ENCODE data around the gene TLR5. TPM values are rescaled to one million over a fixed set of nuclear protein-coding genes. Genes with fewer than 3 reads are reported as not detected.

The TLR5 gene, protein sequence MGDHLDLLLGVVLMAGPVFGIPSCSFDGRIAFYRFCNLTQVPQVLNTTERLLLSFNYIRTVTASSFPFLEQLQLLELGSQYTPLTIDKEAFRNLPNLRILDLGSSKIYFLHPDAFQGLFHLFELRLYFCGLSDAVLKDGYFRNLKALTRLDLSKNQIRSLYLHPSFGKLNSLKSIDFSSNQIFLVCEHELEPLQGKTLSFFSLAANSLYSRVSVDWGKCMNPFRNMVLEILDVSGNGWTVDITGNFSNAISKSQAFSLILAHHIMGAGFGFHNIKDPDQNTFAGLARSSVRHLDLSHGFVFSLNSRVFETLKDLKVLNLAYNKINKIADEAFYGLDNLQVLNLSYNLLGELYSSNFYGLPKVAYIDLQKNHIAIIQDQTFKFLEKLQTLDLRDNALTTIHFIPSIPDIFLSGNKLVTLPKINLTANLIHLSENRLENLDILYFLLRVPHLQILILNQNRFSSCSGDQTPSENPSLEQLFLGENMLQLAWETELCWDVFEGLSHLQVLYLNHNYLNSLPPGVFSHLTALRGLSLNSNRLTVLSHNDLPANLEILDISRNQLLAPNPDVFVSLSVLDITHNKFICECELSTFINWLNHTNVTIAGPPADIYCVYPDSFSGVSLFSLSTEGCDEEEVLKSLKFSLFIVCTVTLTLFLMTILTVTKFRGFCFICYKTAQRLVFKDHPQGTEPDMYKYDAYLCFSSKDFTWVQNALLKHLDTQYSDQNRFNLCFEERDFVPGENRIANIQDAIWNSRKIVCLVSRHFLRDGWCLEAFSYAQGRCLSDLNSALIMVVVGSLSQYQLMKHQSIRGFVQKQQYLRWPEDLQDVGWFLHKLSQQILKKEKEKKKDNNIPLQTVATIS
- polyA plus RNA-seq (2013): 0.31 and 0.34 TPM in 2 replicates

- peaks cover 3% of the 10 kb centered on the region for H3K79me1 ChIP-seq (ENCODE audit: low read length)
Measured at GRCh38 chr1:223142795-223143536, at the start of gene TLR5. TLR5 (minus strand) TSS chr1:223143248; CDS start chr1:223113031, 30,217 bp downstream.

DNA sequence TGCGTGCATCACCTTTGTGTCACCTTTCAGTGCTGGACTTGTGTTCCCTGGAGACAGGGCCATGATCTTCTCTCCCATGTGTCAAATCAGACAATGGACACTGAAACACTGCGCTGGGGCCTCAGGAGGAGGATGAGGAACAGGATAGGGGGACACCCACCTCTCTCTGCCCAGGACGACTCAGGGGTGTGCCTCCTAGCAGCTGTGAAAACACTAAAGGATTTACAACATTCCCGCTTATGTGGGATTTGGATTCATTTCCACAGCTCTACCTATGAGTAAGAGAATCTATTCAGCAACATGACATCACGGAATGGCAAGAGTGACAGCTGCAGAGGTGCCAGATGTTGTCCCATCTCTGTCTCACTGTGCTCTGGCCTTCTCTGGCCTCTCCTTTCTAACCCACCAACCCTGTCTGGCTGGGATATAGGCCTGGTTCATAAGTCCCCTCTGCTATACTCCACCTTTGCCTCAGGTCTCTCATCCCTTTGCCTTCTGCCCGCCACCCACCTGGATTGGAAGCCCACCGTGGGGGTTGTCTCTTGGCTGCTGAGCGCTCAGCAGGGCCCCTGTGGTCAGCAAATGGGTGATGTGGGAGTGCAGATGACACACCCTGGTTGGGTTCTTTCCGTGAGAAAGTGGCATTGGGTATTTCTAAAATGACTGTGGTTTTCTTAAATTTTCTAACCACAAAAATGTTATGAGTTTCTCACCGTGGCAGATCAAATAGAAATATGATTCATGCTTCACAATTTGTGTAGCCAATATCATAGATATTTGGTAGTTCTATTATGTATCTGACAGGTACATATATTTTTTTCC, 47.1 kb upstream of the TLR5 start:
- H2AK5ac ChIP-seq (ENCODE audit: low read length): no peak overlapping the region
- no peaks in the 10 kb centered on the region for H3K79me2 ChIP-seq (ENCODE audit: control insufficient read depth, insufficient read depth, low read length, poor library complexity)
- no peak overlapping the region for H2BK120ac ChIP-seq (ENCODE audit: insufficient read depth, low read length, poor library complexity)
- H3K36me3 ChIP-seq (ENCODE audit: control insufficient read depth in 1 of 2, insufficient read depth in 2 of 2, low read length in 2 of 2): no peaks in the 10 kb centered on the region
- no peak overlapping the region for H2BK5ac ChIP-seq (ENCODE audit: low read depth, low read length, poor library complexity)
- no peak overlapping the region for H4K12ac ChIP-seq (ENCODE audit: low read depth, low read length)
- no peak overlapping the region for H3K4me2 ChIP-seq (ENCODE audit: low read length)
- no peak overlapping the region for H2BK12ac ChIP-seq (ENCODE audit: low read length)
- H3K79me1 ChIP-seq (ENCODE audit: low read length): no peaks in the 10 kb centered on the region
- no peak overlapping the region for H3K4me3 ChIP-seq (ENCODE audit: low read depth, low read length)
- H3K4me1 ChIP-seq (ENCODE audit: control insufficient read depth in 1 of 2, insufficient read depth in 2 of 2, low read length in 2 of 2): no peaks in the 10 kb centered on the region
- no peak overlapping the region for H3K23ac ChIP-seq (ENCODE audit: low read length)
- no peaks in the 10 kb centered on the region for H3K27me3 ChIP-seq (ENCODE audit: insufficient read depth, low read length)
- H4K8ac ChIP-seq (ENCODE audit: low read depth, low read length): no peak overlapping the region
- no CpG with 5 or more reads among the region's 10 CpGs for WGBS (ENCODE audit: extremely low coverage, insufficient coverage, insufficient read length)
- peaks cover 3% of the 10 kb centered on the region for H3K9me3 ChIP-seq (ENCODE audit: insufficient read depth, low read depth, low read length)
- H3K9ac ChIP-seq (ENCODE audit: low read length): no peak overlapping the region
- no peak overlapping the region for H4K91ac ChIP-seq (ENCODE audit: low read depth, low read length)
- no peak overlapping the region for H3K18ac ChIP-seq (ENCODE audit: low read length)
- no peak overlapping the region for H2AFZ ChIP-seq (ENCODE audit: insufficient read depth, low read length, poor library complexity)
- no peak for DNase-seq
- H3K4ac ChIP-seq (ENCODE audit: low read depth, low read length): no peak overlapping the region
- no peak overlapping the region for H3K14ac ChIP-seq (ENCODE audit: low read length)
- no peak overlapping the region for H3K27ac ChIP-seq (ENCODE audit: low read depth, low read length)

More at GRCh38 chr1:223142795-223143536, at the start of gene TLR5:
- Histone ChIP-seq H3K27me3 (ENCODE audit: insufficient read depth, low read length) (no peaks in the 10 kb centered on the region), H3K27ac (ENCODE audit: low read depth, low read length) (peak within 1 kb of the TSS; percentile 16), H3K9me3 (ENCODE audit: insufficient read depth, low read depth, low read length) (peaks cover 5% of the 10 kb centered on the region), H3K79me2 (ENCODE audit: control insufficient read depth, insufficient read depth, low read length, poor library complexity) (no peaks in the 10 kb centered on the region), H3K9ac (ENCODE audit: low read length) (no peak within 1 kb of the TSS), H2BK120ac (ENCODE audit: insufficient read depth, low read length, poor library complexity) (no peak within 1 kb of the TSS), H2BK12ac (ENCODE audit: low read length) (peak within 1 kb of the TSS; percentile 32), H4K91ac (ENCODE audit: low read depth, low read length) (peak within 1 kb of the TSS; percentile 21), H3K4ac (ENCODE audit: low read depth, low read length) (no peak within 1 kb of the TSS), H4K8ac (ENCODE audit: low read depth, low read length) (peak within 1 kb of the TSS; percentile 36), H3K4me1 (ENCODE audit: control insufficient read depth in 1 of 2, insufficient read depth in 2 of 2, low read length in 2 of 2) (peaks cover 3 to 15% of the 10 kb centered on the region in 2 experiments), H3K4me2 (ENCODE audit: low read length) (peak within 1 kb of the TSS; percentile 66), H2BK5ac (ENCODE audit: low read depth, low read length, poor library complexity) (no peak within 1 kb of the TSS), H3K4me3 (ENCODE audit: low read depth, low read length) (peak within 1 kb of the TSS; percentile 67), H4K12ac (ENCODE audit: low read depth, low read length) (no peak within 1 kb of the TSS), H3K36me3 (ENCODE audit: control insufficient read depth in 1 of 2, insufficient read depth in 2 of 2, low read length in 2 of 2) (no peaks in the 10 kb centered on the region), H3K14ac (ENCODE audit: low read length) (no peak within 1 kb of the TSS), H3K23ac (ENCODE audit: low read length) (no peak within 1 kb of the TSS), H2AK5ac (ENCODE audit: low read length) (no peak within 1 kb of the TSS), H3K18ac (ENCODE audit: low read length) (no peak within 1 kb of the TSS), H2AFZ (ENCODE audit: insufficient read depth, low read length, poor library complexity) (peak within 1 kb of the TSS; percentile 40)
- WGBS (ENCODE audit: extremely low coverage, insufficient coverage, insufficient read length): no CpG with 5 or more reads among the region's 63 CpGs
- DNase-seq: peak; percentile 72 to 82

DNA sequence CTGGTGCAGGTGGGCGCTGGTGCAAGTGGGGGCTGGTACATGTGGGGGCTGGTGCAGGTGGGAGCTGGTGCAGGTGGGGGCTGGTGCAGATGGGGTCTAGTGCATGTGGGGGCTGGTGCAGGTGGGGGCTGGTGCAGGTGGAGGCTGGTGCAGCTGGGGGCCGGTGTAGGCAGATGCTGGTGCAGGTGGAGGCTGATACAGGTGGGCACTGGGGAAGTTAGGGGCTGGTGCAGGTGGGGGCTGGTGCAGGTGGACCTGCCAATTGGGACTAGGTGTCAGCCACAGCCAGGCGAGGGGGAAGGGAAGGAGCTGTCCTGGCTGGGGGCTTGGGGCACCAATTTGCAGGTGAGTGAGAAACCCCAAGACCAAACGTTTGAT, 46.5 kb upstream of the TLR5 start:
- H4K8ac ChIP-seq (ENCODE audit: low read depth, low read length): no peak overlapping the region
- no peak overlapping the region for H3K27ac ChIP-seq (ENCODE audit: low read depth, low read length)
- H4K91ac ChIP-seq (ENCODE audit: low read depth, low read length): no peak overlapping the region
- no peaks in the 10 kb centered on the region for H3K27me3 ChIP-seq (ENCODE audit: insufficient read depth, low read length)
- H3K79me1 ChIP-seq (ENCODE audit: low read length): no peaks in the 10 kb centered on the region
- no peak overlapping the region for H2AFZ ChIP-seq (ENCODE audit: insufficient read depth, low read length, poor library complexity)
- no peaks in the 10 kb centered on the region for H3K36me3 ChIP-seq (ENCODE audit: control insufficient read depth in 1 of 2, insufficient read depth in 2 of 2, low read length in 2 of 2)
- DNase-seq: no peak
- no CpG with 5 or more reads among the region's 4 CpGs for WGBS (ENCODE audit: extremely low coverage, insufficient coverage, insufficient read length)
- peaks cover 3% of the 10 kb centered on the region for H3K9me3 ChIP-seq (ENCODE audit: insufficient read depth, low read depth, low read length)
- no peak overlapping the region for H4K12ac ChIP-seq (ENCODE audit: low read depth, low read length)
- no peak overlapping the region for H3K18ac ChIP-seq (ENCODE audit: low read length)
- no peak overlapping the region for H2BK120ac ChIP-seq (ENCODE audit: insufficient read depth, low read length, poor library complexity)
- no peak overlapping the region for H2BK12ac ChIP-seq (ENCODE audit: low read length)
- no peak overlapping the region for H3K23ac ChIP-seq (ENCODE audit: low read length)
- no peaks in the 10 kb centered on the region for H3K79me2 ChIP-seq (ENCODE audit: control insufficient read depth, insufficient read depth, low read length, poor library complexity)
- no peak overlapping the region for H2BK5ac ChIP-seq (ENCODE audit: low read depth, low read length, poor library complexity)
- H3K4me3 ChIP-seq (ENCODE audit: low read depth, low read length): no peak overlapping the region
- no peaks in the 10 kb centered on the region for H3K4me1 ChIP-seq (ENCODE audit: control insufficient read depth in 1 of 2, insufficient read depth in 2 of 2, low read length in 2 of 2)
- no peak overlapping the region for H3K14ac ChIP-seq (ENCODE audit: low read length)
- H2AK5ac ChIP-seq (ENCODE audit: low read length): no peak overlapping the region
- no peak overlapping the region for H3K4ac ChIP-seq (ENCODE audit: low read depth, low read length)
- H3K4me2 ChIP-seq (ENCODE audit: low read length): no peak overlapping the region
- no peak overlapping the region for H3K9ac ChIP-seq (ENCODE audit: low read length)

Measured in trophoblast cell (in vitro differentiated cells and primary cell).